Measurements from ENCODE around the gene AUP1.
A peak's percentile ranks its signal among the peaks of the same experiment; 100 is the strongest.

Gene AUP1

DNA sequence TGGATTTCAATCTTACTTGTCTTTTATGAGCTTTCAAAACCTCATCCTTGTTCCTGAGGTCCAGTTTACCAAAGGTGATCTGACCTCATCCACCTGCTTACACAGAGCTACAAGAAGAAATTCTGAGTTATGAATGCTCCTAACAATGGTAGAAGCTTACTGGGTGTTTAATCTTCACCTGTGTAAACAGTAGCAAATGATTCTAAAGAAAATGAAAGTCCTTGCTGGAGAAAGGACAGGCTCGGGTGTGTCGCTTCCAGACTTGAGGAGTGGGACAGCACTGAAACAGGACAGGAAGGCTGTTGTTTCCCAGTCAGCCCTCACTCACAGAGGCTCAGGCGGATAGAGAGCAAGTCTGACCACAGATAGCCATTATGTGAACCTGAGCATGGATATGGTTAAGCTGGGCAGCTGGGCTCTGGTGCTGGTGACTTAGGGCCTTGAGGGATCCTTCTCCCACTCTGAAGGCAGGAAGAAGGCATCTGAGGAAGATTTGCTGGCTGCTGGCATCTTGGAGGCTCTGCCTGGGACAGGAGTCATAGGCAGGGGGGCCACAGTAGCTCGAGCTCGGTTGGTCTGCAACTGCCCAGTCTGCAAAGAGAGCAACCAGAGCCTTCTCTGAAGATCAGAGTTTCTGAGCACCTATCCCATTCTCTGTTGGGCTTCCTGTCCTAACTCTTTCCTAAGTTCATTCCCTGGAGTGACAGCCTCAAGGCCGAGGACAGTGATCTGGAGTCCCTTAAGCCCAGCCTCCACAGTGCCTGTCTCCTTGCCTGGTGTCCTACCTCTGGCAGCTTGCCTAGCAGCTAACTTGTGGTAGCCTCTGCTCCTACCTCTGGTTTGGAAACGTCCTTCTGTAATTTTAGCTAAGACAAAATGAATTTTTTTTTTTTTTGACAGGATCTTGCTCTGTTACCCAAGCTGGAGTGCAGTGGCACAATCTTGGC is 29.1 kb upstream of the AUP1 start:
- FAIRE-seq (no peak), DNase-seq (ENCODE audit: low spot score) (no peak)

DNA sequence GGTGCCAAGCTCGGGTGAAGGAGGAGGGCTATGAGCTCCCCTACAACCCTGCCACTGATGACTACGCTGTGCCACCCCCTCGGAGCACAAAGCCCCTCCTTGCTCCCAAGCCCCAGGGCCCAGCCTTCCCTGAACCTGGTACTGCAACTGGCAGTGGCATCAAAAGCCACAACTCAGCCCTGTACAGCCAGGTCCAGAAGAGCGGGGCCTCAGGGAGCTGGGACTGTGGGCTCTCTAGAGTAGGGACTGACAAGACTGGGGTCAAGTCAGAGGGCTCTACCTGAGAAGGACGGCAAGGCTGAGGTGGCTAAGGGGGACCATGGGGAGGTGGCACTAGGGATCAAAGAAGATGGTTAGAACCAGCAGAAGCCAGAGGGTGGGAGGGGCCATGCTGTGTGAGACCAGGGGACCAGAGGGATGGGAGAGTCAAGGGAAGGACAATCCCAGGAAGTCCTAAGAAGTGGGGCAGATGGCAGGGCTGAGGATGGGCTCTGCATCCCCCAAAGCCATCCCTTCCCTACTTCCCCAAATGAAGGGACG is 27.4 kb upstream of the AUP1 start:
- FAIRE-seq (no peak), DNase-seq (ENCODE audit: low spot score) (no peak)

DNA sequence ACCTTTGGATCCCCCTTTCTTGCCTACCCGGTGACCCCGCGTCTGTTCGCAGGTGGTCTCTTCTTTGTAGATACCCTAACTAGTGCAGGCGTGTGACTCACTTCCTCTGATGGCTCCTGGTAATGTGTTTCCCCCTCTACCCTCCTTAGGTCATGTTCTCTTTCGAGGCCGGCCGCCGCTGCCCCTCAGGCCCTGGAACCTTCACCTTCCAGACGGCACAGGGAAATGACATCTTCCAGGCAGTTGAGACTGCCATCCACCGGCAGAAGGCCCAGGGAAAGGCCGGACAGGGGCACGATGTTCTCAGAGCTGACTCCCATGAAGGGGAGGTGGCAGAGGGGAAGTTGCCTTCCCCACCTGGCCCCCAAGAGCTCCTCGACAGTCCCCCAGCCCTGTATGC is 26.7 kb upstream of the AUP1 start:
- FAIRE-seq: no peak
- no peak for DNase-seq (ENCODE audit: low spot score)

DNA sequence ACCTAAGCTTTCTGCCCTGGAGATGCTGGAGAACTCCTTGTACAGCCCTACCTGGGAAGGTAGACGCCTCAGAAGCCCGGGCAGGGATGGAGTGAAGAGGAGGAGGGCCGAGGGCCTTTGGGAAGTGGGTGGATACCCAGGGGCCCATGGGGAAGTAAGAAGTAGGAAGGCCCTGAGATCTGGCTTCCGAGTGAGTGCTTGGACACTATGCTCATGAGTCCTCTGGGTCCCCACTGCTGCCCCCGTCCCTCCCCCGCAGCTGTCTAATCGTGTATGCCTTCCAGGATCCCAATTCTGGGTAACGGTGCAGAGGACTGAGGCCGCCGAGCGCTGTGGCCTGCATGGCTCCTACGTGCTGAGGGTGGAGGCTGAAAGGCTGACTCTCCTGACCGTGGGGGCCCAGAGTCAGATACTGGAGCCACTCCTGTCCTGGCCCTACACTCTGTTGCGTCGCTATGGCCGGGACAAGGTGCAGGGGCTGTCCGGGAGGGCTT is 26.2 kb upstream of the AUP1 start:
- DNase-seq (ENCODE audit: low spot score) (no peak), FAIRE-seq (no peak)

DNA sequence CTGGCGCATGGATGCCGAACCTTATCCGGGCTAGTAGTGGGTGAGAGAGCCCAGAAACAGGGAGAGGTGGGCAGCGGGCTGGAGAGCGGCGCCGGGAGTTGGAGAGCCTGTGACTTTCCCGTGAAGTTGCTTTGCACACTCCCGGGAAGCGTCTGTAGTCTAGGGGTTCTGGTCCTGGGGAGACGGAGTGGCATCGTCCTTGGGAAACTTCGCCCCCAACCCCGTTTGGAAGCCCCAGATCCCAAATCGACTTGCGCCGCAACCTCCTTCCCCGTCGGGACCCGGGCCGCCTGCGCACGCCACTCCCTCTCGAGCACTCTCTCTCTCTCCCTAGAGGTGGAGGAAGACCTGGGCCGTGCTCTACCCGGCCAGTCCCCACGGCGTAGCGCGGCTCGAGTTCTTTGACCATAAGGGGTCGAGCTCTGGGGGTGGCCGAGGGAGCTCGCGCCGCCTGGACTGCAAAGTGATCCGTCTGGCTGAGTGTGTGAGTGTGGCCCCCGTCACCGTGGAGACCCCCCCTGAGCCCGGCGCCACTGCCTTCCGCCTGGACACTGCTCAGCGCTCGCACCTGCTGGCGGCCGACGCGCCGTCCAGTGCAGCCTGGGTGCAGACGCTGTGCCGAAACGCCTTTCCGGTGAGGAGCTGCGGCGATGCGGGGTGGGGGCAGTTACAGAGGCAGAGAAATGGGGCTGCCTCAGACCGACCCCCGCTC is 25.5 kb upstream of the AUP1 start:
- no peak for FAIRE-seq

DNA sequence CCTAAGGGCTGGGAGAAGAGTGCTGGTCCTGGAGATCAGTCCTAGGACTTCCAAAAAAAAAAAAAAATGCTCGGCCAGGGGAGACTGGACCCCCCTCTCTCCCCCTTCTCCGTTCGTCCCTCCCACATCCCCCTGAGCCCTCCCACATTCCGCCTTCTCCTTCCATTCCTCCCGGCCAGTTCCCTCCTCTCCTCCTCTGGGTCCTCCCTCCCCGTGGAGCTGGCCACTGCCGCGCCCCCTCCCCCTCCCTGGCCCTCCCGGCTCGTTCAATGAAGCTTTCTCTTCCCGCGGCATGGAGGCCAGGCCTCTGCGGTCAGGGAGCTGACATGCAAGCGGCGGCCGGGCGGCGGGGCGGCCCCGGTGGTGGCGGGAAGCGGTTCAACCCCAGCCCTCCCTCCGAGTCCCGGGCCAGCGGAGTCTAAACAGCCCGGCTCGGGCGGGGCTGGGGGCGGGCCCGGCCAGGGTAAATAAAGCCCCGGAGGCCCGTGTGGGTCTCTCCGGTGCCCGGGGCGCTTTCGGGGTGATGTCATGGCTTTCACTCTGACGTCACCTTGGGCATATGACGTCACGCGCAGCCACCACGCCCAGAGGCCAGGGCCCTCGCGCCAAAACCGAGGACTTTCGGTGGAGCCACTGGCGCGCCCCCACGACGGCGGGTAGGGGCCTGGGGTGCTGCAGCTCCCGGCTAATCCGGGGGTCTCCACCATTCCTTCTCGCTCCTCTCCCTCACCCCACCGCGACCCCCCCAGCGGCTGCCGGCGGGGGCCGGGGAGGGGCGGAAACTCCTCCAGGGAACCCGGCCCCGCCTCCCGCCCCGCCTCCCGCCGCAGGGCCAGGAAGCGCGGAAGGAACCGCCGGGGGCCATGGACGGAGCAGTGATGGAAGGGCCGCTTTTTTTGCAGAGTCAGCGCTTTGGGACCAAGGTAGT is 24.6 kb upstream of the AUP1 start, which contains the start of the genes DOK1 and LOXL3:
DOK1 (plus strand) TSS at position 829 of the 928 bp plus-strand sequence; CDS start at position 864, 35 bp downstream.
LOXL3 (minus strand) TSS at position 51 of the 928 bp plus-strand sequence. CDS start 1,308 bp downstream, outside the sequence.
- FAIRE-seq: no peak
- DNase-seq (ENCODE audit: low spot score): peak; percentile 65

More for the DNA sequence above, 25.5 kb upstream of the AUP1 start:
- DNase-seq (ENCODE audit: low spot score): no peak

DNA sequence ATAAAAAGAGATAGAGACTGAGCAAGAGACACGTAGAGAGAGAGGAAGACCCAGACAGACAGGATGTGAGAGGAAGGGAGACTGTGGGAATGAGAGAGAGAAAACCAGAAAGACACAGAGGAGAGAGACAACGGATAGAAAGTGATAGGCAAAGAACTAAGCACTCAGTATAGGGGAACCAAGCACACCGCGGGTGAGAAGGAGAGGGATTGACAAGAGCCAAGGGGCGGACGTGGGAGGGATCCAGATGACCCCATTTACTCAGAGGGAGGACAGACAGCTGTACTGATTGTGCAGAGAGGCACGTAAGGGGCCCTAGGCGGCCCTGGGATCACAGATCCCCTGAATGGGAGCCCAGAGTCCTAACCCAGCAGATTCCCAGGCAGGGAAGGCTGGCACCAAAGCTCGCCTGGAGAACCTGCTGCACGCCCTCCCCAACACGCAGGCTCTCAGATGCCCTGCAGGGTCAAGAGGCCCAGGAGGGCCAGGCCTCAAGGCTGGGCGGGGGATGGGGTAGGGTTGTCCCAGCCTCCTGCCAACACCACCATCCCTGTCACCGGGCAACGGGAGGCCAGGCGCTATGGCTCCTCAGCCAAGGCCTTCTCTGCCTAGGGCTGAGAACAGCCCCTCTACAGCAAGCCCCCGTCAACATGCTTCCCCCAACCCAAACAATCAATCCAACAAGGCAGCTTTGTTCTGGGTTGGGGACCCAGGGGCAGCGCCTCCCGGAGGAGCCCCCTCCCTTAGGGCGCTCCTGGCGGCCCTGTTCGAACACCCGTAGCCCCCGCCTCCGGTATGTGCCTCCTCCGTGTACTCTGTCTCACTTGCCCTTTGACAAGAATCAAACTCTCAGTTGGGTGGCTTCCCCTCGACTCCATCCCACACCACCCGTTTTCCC is 23.7 kb upstream of the AUP1 start:
- DNase-seq (ENCODE audit: low spot score) (no peak), FAIRE-seq (no peak)

DNA sequence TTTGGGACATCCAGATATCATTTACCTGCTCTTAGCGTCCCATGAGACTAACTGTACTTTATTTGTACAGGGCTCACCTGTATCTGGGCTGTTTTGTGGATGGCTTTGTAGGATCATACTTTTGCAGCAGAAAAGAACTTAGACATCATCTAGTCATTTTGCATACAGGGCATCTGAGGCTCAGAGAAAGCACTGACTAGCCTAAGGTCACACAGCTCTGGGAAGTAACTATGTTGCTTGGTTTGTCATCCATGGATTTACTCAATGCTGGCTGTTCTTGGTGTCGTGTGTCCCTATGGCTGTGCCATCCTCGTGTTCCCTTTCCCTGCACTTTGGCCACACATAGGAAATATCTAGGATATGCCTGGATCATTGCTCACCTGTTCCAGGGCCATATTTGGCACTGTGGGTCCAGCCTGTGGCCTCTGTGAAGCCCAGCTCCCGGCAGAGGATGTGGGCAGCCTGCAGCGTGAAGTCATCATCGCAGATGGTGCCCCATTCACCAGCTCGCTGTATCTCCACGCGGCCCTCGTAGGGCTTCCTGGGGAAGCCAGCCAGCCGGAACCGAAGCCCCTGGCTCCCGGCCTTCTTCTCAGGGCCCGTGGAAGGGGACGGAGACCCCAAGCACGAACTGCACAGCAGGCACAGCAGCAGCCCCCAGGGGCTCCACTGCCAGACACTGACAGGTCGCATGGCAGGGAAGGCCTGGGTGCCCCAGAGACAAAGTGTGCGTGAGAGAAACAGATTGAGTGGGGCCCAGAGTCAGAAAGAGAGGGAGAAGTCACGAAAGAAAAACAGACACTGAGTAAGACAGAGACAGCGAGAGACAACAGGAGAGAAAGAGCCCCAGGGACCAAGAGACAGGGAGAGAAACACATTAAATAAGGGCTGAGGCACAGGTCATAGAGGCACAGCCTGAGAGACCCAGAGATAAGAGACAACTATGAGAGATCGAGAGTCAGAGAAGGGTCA is 22.7 kb upstream of the AUP1 start:
- FAIRE-seq (no peak), DNase-seq (ENCODE audit: low spot score) (no peak)

DNA sequence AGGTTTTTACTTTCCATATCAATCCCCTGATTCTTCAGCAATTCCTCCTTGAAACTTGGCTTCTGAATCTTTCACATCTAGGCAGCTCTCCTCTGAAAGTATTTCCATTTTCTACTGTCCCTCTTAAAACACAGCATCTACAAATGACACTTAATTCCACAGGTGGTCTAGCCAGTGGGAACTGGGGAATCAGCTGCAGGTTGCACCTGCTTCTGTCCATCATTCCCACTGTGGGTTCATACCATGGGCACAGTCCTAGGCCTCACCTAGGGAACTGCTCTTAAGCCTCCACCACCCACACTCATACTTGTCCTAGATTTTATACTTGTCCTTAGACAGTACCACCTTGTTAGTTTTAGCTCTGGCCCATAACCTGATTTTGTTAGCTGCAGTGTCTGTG is 22.0 kb upstream of the AUP1 start:
- DNase-seq (ENCODE audit: low spot score) (no peak), FAIRE-seq (no peak)

DNA sequence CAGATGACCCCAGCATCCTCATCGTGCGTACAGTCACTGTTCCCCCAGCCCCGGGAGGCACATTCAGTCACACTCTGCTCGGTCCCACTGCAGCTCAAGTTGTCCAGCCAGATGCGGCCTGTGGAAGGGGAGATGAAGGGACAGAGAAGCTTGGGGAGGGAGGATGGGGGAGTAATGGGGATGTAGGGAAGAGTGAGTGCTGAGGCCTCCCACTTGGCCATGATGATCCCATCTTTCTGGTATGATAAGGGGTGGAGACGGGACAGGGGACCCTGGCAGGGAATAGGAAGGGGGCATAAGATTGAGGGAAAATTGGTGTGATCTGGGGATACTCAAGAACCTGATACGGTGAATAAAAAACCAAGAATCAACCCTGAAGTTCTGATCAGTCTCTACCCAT is 20.7 kb upstream of the AUP1 start:
- DNase-seq (ENCODE audit: low spot score): no peak
- no peak for FAIRE-seq

DNA sequence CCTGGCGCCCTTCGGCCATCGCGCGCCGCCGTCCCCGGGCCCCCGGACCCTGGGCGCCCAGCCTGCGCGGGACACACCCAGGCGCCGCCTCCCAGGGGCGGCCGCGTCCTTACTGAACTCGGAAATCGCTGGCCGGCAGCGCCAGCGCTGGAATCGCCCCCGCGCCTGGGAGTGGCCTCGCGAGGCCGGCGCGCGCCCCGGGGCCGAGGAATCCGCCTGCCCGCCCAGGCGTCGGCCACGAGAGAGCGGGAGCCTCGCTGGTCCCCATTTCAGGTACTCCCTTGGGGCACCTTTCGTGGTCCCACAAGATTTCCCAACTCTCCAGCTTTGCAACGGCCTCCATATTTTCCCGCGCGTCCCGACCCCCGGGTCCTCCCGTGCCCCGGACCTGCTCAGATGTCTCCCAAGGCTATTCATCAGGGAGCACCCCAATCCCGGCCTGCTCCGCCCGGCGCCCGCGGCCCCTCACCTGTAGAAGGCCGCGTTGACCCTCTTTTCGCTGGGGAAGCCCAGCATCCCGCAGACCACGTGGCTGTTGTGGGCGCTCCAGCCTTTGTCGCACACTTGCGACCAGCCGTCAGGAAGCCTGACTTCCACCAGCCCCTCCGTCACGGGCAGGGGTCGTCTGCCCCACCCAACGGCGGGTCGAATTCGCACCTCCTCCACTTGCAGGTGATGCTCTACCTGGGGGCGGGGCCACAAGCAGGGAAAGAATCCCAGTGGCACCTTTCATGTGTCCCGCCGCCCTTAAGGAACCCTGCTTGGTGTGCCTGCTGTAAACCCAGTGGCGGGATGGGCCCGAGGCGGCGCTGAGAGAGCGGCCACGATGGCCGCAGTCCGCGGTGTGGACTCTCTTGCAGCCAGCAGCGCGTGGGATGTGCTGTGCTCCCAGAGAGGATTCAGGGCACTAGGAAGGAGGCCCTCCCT is 19.7 kb upstream of the AUP1 start:
- DNase-seq (ENCODE audit: low spot score) (no peak), FAIRE-seq (no peak)

DNA sequence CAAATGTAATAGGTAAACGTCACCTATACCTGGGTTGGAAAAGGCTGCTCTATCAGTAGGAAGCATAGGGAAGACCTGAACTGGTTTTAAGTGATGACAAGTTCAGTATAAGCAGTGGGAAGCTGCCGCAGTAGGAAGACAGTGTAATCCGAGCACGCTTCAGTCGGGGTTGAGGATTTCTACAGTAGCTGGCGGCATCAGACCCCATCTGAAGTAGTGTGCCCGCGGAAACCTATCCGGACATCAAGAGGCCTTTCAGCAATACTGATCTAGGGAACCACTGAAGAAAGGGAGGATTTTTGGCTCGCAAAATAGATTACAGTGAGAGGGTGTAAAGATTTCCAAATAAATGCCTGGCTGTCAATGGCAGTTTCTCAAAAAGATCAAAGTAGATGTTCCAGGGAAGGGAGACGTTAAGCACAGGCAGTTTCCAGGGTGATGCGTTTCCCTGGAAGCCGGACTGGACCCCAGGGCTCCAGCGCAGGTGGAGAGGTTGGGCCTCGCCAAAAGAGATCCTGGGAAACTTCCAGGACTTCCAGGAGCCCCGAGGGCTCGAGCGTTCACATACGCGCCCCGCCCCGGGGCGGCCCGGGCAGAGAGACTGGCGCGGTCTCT is 18.9 kb upstream of the AUP1 start:
- DNase-seq (ENCODE audit: low spot score): no peak
- no peak for FAIRE-seq

DNA sequence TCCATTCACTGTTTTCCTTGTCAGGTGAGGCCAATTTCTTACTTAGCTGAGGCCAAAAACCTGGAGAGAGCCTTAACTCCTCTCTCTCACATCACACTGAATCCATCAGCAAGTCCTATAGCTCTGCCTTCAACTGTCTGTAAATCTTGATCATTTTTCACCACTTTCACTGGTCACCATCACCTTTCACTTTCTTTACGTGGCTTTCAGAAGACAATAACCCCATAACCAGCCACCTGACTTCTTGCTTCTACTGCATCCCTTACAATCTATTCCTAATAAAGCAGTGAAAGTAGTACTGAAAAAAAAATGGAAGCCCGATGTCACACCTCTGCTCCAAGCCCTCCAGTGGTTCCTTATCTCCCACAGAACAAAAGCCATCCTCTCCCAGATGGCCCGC is 16.5 kb upstream of the AUP1 start:
- no peak for FAIRE-seq

DNA sequence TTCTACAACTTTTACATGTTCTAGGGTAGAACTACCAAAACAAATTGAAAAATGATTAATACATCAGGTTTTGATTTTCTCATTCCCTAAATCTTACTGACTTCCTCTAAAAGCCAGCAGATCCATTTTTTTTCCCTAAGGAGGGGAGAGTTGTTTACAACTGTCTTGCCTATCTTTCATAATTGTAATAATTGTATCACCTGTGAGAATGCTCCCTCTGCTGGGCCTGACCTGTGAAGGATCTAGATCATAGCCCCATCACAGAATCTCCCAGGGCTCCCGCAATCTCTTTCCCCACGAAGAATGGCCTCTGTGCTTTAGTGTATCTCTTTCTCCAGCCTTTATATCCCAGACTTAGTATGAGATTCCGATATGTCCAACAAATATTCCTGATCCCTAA is 15.1 kb upstream of the AUP1 start:
- no peak for DNase-seq (ENCODE audit: low spot score)
- FAIRE-seq: no peak

More for the DNA sequence above, 16.5 kb upstream of the AUP1 start:
- no peak for DNase-seq (ENCODE audit: low spot score)

DNA sequence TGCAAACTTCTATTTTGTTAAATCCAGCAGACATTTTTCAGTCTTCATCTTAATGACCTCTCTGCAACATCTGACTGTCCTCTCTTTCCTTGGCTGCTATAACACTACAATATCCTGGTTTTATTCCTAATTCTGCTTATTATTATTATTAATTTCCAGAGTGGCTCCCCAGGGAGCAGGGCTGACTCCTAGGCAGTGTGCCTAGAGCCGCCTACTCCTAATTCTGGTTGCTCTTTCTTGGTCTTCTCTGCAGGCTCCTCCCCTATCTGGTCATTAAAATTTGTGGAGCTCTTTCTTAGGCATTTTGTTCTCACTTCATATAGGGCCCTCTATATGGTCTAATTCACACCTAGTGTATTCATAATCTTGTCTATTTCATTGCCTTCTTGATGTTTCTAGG is 13.5 kb upstream of the AUP1 start:
- DNase-seq (ENCODE audit: low spot score) (no peak), FAIRE-seq (no peak)

DNA sequence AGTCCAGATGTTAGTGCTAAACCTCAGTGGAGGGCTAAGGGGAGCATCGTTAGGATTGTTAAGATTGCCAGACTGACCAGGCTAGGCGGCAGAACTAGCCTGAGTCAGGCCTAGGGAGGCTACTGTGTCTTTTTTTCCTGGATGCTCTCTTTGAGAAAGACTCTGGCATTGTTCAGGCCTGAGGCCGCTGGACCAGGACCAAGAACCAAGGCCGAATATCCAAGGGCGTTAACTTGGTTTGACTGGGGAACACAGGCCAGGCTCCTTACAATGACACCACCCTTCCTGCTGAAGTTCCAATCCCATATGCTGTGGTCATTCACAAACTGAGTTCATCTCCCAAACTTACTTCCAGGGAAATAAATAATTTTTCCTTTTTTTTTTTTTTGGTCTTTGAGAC is 10.8 kb upstream of the AUP1 start:
- no peak for DNase-seq (ENCODE audit: low spot score)
- no peak for FAIRE-seq

DNA sequence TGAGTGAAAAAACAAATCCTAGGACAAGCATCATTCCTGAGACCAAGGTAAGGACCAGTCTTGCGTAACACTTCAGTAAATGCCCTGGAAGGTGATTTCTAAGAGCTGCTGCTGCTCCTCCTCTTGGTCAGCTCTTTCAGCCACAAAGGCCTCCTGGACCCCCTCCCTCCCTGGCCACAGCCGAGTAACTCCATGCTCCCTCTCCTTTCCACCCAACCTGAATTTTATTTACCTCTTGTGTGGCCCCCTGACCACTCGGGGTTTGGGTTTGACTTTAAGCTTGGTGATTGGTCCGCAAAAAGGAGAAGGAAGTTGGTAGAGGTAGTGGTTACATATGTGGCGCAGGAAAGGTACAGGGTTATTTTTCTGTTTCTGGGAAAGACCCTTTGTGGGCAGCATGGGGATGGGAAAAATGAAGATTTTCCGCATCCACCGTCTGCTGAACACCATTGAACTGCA is 9.4 kb upstream of the AUP1 start:
- DNase-seq (ENCODE audit: low spot score) (no peak), FAIRE-seq (no peak)
